WTC11 (cell line): ENCODE measurements around the gene TMEM108. TPM values are rescaled to one million over a fixed set of nuclear protein-coding genes. Genes with fewer than 3 reads are reported as not detected.

ENCODE experiments used
- ATAC-seq: fragments of 200-7000 bp; cut with Tn5 transposase; 2 replicates; pipeline ENCODE4 v1.10.0; 2021; ENCODE audit warnings: mild to moderate bottlenecking, moderate library complexity
- CTCF ChIA-PET: fragments of 300-600 bp; sonication (Branson Sonifier 250); formaldehyde crosslinking; loops from one replicate; lab custom pipeline; 2021; ENCODE audit warnings: antibody characterized with exemption; lab: Charles Lee
- POLR2A ChIA-PET: fragments of 350-600 bp; sonication (Branson Sonifier 250); formaldehyde crosslinking; loops from one replicate; lab custom pipeline; 2021; ENCODE audit warnings: antibody characterized with exemption; lab: Charles Lee
- DNase-seq: peaks from one replicate; pipeline ENCODE4 v3.0.0; 2021; ENCODE audit warnings: low spot score
- H3K27ac Mint-ChIP-seq: 2 replicates; pipeline ENCODE4 v1.8.0; 2021; ENCODE audit warnings: mixed read lengths
- H3K27me3 Mint-ChIP-seq: 2 replicates; pipeline ENCODE4 v1.8.0; 2021; ENCODE audit warnings: low read depth, mild to moderate bottlenecking, moderate library complexity, mixed read lengths
- H3K36me3 Mint-ChIP-seq: 2 replicates; pipeline ENCODE4 v1.8.0; 2021; ENCODE audit warnings: mixed read lengths
- H3K4me1 Mint-ChIP-seq: 2 replicates; pipeline ENCODE4 v1.8.0; 2022; ENCODE audit warnings: mixed read lengths
- H3K4me3 Mint-ChIP-seq: 2 replicates; pipeline ENCODE4 v1.8.0; 2021; ENCODE audit warnings: mild to moderate bottlenecking, moderate library complexity, mixed read lengths
- H3K9me3 Mint-ChIP-seq: 2 replicates; pipeline ENCODE4 v1.8.0; 2021; ENCODE audit warnings: mixed read lengths
- ARID4B ChIP-seq: sonication (generic); formaldehyde crosslinking; IDR thresholded peaks from 2 replicates; pipeline ENCODE4 v1.8.0; 2023; ENCODE audit warnings: missing genetic modification reagents, mild to moderate bottlenecking, borderline replicate concordance
- ATF2 ChIP-seq: sonication (generic); formaldehyde crosslinking; IDR thresholded peaks from 2 replicates; pipeline ENCODE4 v1.8.1; 2022; ENCODE audit warnings: low read depth, missing genetic modification reagents, borderline replicate concordance
- ATF3 ChIP-seq: sonication (generic); formaldehyde crosslinking; conservative IDR thresholded peaks from 2 replicates; pipeline ENCODE4 v1.8.1; 2022; ENCODE audit warnings: mild to moderate bottlenecking, missing genetic modification reagents
- CBFB ChIP-seq: sonication (generic); formaldehyde crosslinking; IDR thresholded peaks from 2 replicates; pipeline ENCODE4 v1.8.1; 2022; ENCODE audit warnings: mild to moderate bottlenecking, low read depth, missing genetic modification reagents
- E2F4 ChIP-seq: sonication (generic); formaldehyde crosslinking; IDR thresholded peaks from 2 replicates; pipeline ENCODE4 v1.8.1; 2022; ENCODE audit warnings: low read depth, mild to moderate bottlenecking, moderate library complexity, missing genetic modification reagents, borderline replicate concordance
- ELF4 ChIP-seq: sonication (generic); formaldehyde crosslinking; IDR thresholded peaks from 2 replicates; pipeline ENCODE4 v1.8.1; 2022; ENCODE audit warnings: low read depth, mild to moderate bottlenecking, moderate library complexity, missing genetic modification reagents
- FOXK1 ChIP-seq: sonication (generic); formaldehyde crosslinking; IDR thresholded peaks from 2 replicates; pipeline ENCODE4 v1.8.0; 2022; ENCODE audit warnings: mild to moderate bottlenecking, moderate library complexity, missing genetic modification reagents
- JUN ChIP-seq: sonication (generic); formaldehyde crosslinking; IDR thresholded peaks from 2 replicates; pipeline ENCODE4 v1.8.0; 2023; ENCODE audit warnings: mild to moderate bottlenecking, missing genetic modification reagents
- NR3C1 ChIP-seq: sonication (generic); formaldehyde crosslinking; conservative IDR thresholded peaks from 2 replicates; pipeline ENCODE4 v1.8.1; 2023; ENCODE audit warnings: low read depth, mild to moderate bottlenecking, missing genetic modification reagents
- RORB ChIP-seq: fragments of 250-450 bp; sonication (Bioruptor Pico); IDR thresholded peaks from 2 replicates; pipeline ENCODE4 v1.9.0; 2021; ENCODE audit warnings: mild to moderate bottlenecking
- STAT6 ChIP-seq: sonication (generic); formaldehyde crosslinking; conservative IDR thresholded peaks from 2 replicates; pipeline ENCODE4 v1.8.1; 2023; ENCODE audit warnings: mild to moderate bottlenecking, low read depth, missing genetic modification reagents, moderate library complexity
- USF2 ChIP-seq: sonication (generic); formaldehyde crosslinking; IDR thresholded peaks from 2 replicates; pipeline ENCODE4 v1.8.1; 2023; ENCODE audit warnings: mild to moderate bottlenecking, missing genetic modification reagents, moderate library complexity
- ZNF219 ChIP-seq: sonication (generic); formaldehyde crosslinking; IDR thresholded peaks from 2 replicates; pipeline ENCODE4 v1.8.0; 2023; ENCODE audit warnings: missing genetic modification reagents, mild to moderate bottlenecking, borderline replicate concordance
- ZNF317 ChIP-seq: sonication (generic); formaldehyde crosslinking; IDR thresholded peaks from 2 replicates; pipeline ENCODE4 v1.8.1; 2023; ENCODE audit warnings: low read depth, mild to moderate bottlenecking, moderate library complexity, missing genetic modification reagents, borderline replicate concordance
- ZNF416 ChIP-seq: fragments of 250-450 bp; sonication (Bioruptor Pico); IDR thresholded peaks from 2 replicates; pipeline ENCODE4 v1.9.0; 2021; ENCODE audit warnings: mild to moderate bottlenecking, inconsistent platforms
- ZNF423 ChIP-seq: fragments of 250-450 bp; sonication (Bioruptor Pico); IDR thresholded peaks from 2 replicates; pipeline ENCODE4 v2.1.2; 2022; ENCODE audit warnings: mild to moderate bottlenecking, moderate library complexity
- ZNF671 ChIP-seq: fragments of 250-450 bp; sonication (Bioruptor Pico); IDR thresholded peaks from 2 replicates; pipeline ENCODE4 v1.8.0; 2021; ENCODE audit warnings: mild to moderate bottlenecking
- total RNA-seq: library from RNA; stranded (reverse); gene quantifications from 3 replicates; pipeline ENCODE4 v1.2.3, GENCODE V29; 2021
- TF ChIP-seq, protein P1 (sequence below): fragments of 250-450 bp; sonication (Bioruptor Pico); IDR thresholded peaks from 2 replicates; pipeline ENCODE4 v1.9.0; 2021; ENCODE audit warnings: moderate library complexity, mild to moderate bottlenecking, inconsistent platforms, borderline replicate concordance
- TF ChIP-seq, protein P2 (sequence below): sonication (generic); formaldehyde crosslinking; IDR thresholded peaks from 2 replicates; pipeline ENCODE4 v1.8.0; 2022; ENCODE audit warnings: mild to moderate bottlenecking, missing genetic modification reagents

Gene TMEM108
- total RNA-seq, 1 experiment from 2014 or later = 14.7 TPM

DNA sequence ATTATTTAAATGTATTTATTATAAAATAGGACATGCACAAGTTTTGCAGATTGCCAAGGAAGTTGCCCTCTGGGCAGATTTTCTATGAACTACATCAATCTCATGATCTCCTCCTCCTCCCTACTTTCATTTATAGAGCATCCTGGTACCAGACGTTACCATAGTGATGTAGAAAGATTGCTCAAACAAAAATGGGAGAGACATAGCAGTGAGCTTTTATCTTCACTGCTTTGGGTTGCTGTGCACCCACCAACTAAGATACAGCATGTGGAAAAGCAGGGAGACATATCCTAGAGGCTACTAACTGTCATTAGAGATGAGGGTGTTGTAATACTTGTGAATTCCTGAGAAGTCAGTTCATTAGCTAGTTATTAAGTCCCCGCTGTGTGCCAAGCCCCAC is 224.1 kb downstream of the TMEM108 start:
- CTCF ChIA-PET = interaction anchor here (1.4 kb wide), 1 partner anchor 12 kb away, joined by 4 read pairs; no protein-coding TSS in a partner anchor
- H3K27ac Mint-ChIP-seq = no peak overlapping the region
- no peak for TF ChIP-seq RORB (CRISPR knock-in tag)
- TF ChIP-seq ZNF423 (CRISPR knock-in tag) = no peak
- no peak for TF ChIP-seq NR3C1 (CRISPR knock-in tag)
- no peak for TF ChIP-seq E2F4 (CRISPR knock-in tag)
- no peak for TF ChIP-seq JUN
- no peaks in the 10 kb centered on the region for H3K36me3 Mint-ChIP-seq
- 0 out of 2 replicates have a peak, but pooled peaks cover 6% of the 10 kb centered on the region for H3K9me3 Mint-ChIP-seq
- H3K27me3 Mint-ChIP-seq = no peaks in the 10 kb centered on the region
- ATAC-seq (no peak), DNase-seq (no peak)
- no peak overlapping the region for H3K4me3 Mint-ChIP-seq
- POLR2A ChIA-PET = no interaction called here
- no peaks in the 10 kb centered on the region for H3K4me1 Mint-ChIP-seq

DNA sequence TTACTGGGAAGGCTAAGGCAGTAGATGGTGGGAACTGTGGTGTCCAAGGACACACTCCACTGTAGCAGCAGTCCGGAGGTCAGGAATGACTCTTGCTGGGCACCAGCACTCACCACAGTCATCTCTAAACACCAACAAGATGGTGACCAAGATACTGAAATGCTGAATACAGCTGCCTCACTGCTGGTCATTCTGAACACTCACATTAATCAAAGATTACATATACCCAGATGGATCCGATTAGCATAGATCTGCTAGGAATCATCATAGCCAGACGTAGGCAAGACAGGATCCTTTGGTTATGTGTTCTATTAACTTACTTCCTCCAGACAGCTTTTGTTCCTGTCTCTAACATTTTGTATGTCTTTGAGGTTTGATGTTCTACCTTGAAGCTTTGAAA is 226.7 kb downstream of the TMEM108 start:
- TF ChIP-seq, protein P1, sequence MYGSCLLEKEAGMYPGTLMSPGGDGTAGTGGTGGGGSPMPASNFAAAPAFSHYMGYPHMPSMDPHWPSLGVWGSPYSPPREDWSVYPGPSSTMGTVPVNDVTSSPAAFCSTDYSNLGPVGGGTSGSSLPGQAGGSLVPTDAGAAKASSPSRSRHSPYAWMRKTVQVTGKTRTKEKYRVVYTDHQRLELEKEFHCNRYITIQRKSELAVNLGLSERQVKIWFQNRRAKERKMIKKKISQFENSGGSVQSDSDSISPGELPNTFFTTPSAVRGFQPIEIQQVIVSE (CRISPR knock-in tag) = no peak
- TF ChIP-seq ATF2 (CRISPR knock-in tag) = no peak
- TF ChIP-seq ATF3 = no peak
- TF ChIP-seq FOXK1 (CRISPR knock-in tag) = no peak
- no peak for TF ChIP-seq STAT6
- TF ChIP-seq, protein P2, sequence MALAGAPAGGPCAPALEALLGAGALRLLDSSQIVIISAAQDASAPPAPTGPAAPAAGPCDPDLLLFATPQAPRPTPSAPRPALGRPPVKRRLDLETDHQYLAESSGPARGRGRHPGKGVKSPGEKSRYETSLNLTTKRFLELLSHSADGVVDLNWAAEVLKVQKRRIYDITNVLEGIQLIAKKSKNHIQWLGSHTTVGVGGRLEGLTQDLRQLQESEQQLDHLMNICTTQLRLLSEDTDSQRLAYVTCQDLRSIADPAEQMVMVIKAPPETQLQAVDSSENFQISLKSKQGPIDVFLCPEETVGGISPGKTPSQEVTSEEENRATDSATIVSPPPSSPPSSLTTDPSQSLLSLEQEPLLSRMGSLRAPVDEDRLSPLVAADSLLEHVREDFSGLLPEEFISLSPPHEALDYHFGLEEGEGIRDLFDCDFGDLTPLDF (CRISPR knock-in tag) = no peak
- TF ChIP-seq ARID4B = no peak
- TF ChIP-seq ZNF416 (CRISPR knock-in tag) = no peak
- TF ChIP-seq CBFB (CRISPR knock-in tag) = no peak
- no peak for TF ChIP-seq ELF4
- no peak for TF ChIP-seq ZNF219 (CRISPR knock-in tag)
- no peak for TF ChIP-seq ZNF317 (CRISPR knock-in tag)
- no peak for TF ChIP-seq USF2 (CRISPR knock-in tag)
- TF ChIP-seq ZNF671 (CRISPR knock-in tag) = no peak
- no peak for ATAC-seq
- CTCF ChIA-PET = no interaction called here

More for the DNA sequence above, 226.7 kb downstream of the TMEM108 start:
- H3K27ac Mint-ChIP-seq = no peak overlapping the region
- POLR2A ChIA-PET = no interaction called here
- no peak overlapping the region for H3K4me3 Mint-ChIP-seq
- H3K27me3 Mint-ChIP-seq = no peaks in the 10 kb centered on the region
- 0 out of 2 replicates have a peak, but pooled peaks cover 6% of the 10 kb centered on the region for H3K9me3 Mint-ChIP-seq
- no peak for DNase-seq
- H3K4me1 Mint-ChIP-seq = peaks cover 5% of the 10 kb centered on the region
- H3K36me3 Mint-ChIP-seq = no peaks in the 10 kb centered on the region
